GM21526 (cell line): ENCODE results near the gene KCNK2.

Experiments used
- ATAC-seq: cut with Tn5 transposase; IDR thresholded peaks from one replicate; pipeline ENCODE4 v1.9.1; 2021; ENCODE audit warnings: moderate library complexity; ENCODE audit not compliant: unreplicated experiment, low FRiP score

KCNK2 gene, protein sequence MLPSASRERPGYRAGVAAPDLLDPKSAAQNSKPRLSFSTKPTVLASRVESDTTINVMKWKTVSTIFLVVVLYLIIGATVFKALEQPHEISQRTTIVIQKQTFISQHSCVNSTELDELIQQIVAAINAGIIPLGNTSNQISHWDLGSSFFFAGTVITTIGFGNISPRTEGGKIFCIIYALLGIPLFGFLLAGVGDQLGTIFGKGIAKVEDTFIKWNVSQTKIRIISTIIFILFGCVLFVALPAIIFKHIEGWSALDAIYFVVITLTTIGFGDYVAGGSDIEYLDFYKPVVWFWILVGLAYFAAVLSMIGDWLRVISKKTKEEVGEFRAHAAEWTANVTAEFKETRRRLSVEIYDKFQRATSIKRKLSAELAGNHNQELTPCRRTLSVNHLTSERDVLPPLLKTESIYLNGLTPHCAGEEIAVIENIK

GRCh38 chr1:215082532-215083382 is at the start of gene KCNK2:
TSS of gene KCNK2 (plus strand) at chr1:215082737. CDS start at chr1:215083386, 649 bp downstream.
- ATAC-seq = no peak

- no peak for ATAC-seq
Observed at GRCh38 chr1:215032911-215033526, 49.5 kb upstream of the KCNK2 start.

GRCh38 chr1:215040190-215040589 is 42.3 kb upstream of the KCNK2 start:
- ATAC-seq = no peak

DNA sequence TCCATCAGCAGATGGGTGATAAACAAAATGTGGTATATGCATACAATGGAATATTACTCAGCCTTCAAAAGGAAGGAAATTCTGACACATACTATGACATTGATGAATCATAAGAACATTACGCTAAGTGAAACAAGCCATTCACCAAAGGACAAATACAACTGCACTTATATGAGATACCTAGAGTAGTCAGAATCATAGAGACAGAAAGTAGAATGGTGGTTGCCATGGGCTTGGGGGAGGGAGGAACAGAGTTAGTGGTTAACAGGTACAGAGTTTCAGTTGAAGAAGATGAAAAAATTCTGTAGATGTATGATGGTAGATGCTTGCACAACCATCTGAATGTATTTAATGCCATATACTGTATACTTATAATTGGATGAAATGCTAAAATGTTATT is 39.1 kb upstream of the KCNK2 start:
- no peak for ATAC-seq

GRCh38 chr1:215044151-215044550 is 38.4 kb upstream of the KCNK2 start:
- no peak for ATAC-seq

DNA sequence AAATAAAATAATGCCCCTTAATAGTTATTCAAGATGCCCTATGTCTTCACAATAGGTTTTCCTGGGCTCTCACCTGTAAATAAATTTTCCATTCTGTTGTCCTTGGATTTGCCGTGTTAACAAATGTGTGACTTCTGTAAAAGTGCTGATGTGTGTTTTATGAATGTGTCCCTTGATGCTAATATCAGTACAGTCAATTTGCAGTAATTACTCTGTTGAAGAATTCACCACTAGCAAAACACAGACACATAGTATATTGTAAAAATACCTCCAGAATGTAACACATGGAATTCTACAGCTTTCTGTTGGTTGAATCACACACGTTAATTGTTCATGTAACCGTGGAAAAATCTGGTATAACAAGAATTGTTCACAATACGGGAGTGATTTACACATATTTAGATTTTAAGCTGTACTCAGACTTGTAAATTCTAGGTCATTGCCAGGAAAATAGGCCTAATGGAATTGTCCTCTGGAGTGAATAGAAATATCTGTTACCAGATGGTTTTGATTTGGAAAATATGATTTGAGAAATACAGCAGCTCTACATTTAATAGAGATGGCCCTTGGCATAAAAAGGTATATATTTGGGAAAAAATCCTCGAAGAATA is 36.7 kb upstream of the KCNK2 start:
- no peak for ATAC-seq

DNA sequence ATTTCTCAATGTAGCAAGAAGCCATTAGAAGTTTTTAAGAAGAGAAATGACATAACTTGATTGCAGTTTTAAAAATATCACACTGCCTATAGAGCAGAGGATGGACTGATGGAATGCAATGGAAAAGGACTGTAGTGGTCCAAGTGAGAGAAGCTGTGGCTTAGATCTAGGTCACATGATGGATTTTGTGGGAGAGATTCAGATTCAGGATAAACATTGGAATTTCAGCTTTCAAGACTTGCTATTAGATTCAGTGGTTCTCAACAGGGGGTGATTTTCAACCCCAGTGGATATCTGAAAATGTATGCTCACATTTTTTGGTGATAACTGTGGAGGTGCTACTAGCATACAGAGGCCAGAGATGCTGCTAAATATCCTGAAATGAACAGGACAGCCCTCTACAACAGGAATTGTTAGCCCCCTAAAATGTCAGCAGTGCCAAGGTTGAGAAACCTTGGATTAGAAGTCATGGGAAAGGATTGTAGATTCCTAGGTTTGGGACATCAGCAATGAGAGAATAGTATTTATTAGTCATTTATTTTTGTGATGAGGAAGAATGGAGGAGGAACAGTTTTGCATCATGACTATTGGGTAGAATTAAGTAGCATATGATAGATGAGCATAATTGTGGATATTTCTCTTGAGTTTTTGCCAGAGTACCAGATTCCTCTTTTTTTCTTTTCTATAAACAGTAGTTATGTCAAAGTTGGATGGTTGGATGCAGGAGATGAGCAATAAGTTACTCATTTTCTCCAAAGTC is 30.1 kb upstream of the KCNK2 start:
- ATAC-seq = no peak

- no peak for ATAC-seq
Observed at GRCh38 chr1:215054266-215054665, 28.3 kb upstream of the KCNK2 start.

- no peak for ATAC-seq
Observed at GRCh38 chr1:215055281-215055935, 27.1 kb upstream of the KCNK2 start.

DNA sequence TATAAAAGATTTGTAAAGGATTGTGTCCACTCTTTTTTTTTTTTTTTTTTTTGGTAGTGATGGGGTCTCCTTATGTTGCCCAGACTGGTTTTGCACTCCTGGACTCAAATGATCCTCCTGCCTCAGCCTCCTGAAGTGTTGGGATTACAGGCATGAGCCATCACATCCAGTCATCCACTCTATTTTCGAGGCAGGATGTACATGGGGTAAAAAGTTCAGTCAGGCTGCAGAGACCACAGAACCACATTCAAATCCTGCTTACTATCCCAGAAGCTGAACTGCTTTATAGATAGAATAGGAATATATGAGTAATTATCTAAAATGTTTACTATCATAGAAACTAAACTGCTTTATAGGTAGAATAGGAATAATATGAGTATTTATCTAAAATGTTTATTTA is 26.0 kb upstream of the KCNK2 start:
- ATAC-seq = no peak

DNA sequence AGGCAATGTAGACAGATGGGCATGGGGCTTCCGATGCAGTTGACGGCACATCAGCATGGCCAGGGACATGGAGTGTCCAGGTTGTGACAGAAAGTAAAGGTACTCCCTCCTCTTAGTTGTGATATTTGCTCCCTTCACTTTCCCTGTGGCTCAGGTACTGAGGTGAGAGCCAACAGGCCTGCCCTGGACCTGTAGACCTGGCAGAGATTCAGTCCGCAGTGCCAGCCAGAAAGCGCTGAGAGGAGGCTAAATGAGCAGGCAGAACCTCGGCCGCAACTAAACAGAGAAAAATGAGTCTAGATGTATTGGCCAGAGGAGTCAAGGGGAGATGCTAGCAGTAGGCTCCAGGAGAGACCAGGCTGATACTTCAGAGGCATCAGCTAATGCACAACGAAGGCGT is 22.6 kb upstream of the KCNK2 start:
- no peak for ATAC-seq

GRCh38 chr1:215064327-215064726 is 18.2 kb upstream of the KCNK2 start:
- no peak for ATAC-seq

GRCh38 chr1:215071078-215071477 is 11.5 kb upstream of the KCNK2 start:
- no peak for ATAC-seq

DNA sequence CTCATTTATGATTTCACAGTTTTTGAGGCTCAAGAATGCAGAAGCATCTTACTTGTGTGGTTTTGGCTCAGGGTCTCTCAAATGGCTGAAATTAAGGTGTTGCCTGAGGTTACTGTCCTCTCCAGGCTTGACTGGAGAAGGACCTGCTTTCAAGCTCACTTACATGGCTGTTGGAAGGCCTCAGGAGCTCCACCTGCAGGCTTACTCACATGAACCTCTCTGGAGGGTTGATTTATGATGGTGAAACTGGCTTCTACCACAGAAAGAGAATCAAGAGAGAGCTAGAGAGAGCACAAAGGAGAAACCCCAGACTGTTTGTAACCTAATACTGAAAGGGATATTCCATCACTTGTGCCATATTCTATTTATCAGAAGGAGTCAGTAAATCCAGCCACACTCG is 6.2 kb upstream of the KCNK2 start:
- ATAC-seq = peak; percentile 59

GRCh38 chr1:215079456-215079855 is 3.1 kb upstream of the KCNK2 start:
- no peak for ATAC-seq

DNA sequence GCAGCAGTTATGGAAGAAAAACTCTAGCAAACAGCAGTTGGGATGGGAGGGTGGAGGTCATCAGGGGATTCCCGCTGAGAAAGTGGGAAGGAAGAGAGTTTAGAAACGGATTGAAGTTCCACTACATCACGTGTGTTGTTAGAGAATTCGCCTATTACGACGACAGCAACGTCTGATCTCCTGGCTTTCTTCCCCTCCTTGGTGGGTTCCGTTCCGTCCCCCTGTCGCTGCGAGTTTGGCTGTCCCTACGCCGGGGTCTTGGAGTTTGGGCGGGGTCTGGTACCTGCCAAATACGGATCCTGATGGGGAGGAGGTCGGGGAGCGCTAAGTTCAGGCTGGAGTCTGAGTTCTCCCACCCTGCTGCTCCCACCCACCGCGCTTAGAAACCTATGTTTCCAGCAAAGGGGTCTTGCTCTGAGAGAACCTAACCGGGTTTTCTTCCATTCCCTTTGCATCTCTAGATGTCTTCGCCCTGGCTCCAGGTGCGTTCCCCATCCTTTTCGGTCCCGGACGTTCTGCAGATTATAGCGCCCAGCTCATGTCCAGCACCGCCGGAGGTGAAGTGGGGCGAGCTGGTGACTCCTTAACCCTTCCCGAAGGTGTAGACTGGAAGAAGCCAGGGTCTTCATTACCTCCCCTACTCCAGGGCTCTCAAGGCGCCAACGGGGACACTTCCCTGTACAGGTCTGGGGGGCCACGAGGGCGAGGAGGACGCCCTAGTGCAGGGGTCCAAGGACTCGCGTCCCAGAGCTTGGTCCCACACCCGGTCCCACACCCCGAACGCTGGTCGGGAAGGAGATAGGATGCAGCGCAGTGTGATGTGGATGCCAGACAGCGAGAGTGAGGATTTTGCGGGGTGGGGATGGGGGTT is 641 bp upstream of the KCNK2 start:
- ATAC-seq = no peak

DNA sequence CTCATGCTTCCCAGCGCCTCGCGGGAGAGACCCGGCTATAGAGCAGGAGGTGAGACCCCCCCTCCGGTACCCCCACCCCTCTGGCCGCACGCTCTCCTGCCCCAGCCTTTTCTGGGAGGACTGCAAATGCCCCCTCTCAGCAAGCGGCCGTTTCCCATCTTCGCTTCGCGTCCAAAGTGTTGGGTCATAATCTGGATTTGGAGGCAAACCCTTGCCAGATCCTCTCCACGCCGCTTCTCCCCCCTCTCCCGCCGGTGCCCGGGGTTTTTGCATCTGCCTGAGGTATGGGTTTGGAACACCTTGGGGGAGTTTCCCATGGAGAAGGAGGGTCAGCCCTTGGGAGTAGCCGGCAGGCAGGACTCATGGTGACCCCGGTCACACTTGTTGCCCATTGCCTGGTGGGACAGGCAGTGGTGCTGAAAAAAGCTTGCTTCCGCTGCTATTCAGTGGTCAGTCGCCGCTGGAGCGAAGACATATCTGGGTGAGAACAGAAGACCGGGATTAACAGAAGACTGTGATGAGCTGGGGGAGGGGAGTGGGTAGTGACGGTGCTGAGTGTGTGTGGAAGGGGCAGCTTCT is 935 bp downstream of the KCNK2 start:
- ATAC-seq = no peak

GRCh38 chr1:215084621-215085020 is 2.1 kb downstream of the KCNK2 start:
- no peak for ATAC-seq
